ENCODE data around the gene OR10AD1. TPM values are rescaled to one million over a fixed set of nuclear protein-coding genes. Genes with fewer than 3 reads are reported as not detected.
"Not testable (repeated sequence)": the region's sequence is repeated elsewhere in the genome, so short reads cannot be mapped to it uniquely, and the experiment has no call there.

OR10AD1 gene
- total RNA-seq, 1 donor from 2014 or later: not detected

DNA sequence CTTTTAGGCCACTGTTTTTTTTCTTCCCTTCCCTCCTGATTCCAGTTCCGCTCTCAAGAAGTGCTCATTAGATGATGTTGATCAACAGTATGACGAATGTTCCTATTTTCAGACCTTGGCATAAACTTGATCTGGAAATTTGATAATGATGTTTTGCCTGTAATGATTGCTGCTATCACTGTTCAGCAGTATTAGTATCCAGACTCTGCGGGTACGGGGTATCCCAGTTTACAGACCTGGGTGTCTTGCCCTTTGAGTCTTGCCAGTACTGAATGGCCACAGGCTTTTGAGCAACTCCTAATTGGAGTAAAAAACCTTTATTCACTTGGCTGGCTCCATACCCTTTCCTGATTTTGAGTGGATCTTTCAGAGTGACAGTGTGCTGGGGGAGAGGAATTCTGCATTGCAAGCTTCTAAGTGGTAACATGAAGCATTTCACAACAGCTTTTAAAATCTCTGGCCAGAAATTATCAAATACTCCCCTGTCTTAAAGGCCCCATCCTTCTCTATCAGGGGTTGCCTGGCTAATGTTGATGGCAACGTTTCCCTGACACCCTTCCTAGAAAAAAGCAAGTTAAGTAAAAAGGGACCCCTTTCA lies 39.8 kb downstream of the OR10AD1 start:
- no peak for DNase-seq (ENCODE audit: low read depth)

DNA sequence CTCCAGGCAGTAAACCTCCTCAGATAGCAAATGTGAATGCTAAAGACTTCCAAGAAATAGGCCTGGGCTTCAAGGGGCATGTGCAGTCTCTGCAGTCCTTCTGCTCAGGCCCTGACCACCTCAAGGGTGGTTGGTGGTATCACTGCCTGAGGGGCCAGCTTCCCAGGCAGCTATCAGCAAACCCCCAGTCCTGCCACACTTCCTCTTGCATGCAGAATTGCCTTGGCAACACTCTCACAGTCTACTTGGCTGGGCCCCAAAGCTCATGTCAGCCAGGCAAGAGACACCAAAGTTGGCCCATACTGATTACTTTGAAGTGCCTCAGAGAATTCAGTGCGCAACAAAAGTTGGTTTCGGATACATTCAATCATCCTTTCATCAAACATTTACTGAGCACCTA lies 42.3 kb downstream of the OR10AD1 start:
- no peak for DNase-seq (ENCODE audit: low read depth)

DNA sequence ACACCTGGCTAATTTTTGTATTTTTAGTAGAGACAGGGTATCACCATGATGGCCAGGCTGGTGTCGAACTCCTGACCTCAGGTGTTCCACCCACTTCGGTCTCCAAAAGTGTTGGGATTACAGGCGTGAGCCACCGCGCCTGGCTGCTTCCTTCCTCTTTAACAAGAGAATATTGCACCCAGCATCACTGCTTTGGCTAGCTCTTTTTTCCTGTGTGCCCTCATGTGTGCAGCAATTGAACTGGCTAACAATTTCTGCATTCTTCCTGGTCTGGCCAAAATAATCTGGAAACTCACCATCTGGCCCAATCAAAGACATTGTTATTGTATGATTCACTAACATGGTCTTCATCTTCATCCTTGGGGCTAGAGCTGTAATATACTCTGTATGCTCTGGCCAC lies 43.0 kb downstream of the OR10AD1 start:
- DNase-seq (ENCODE audit: low read depth): no peak

DNA sequence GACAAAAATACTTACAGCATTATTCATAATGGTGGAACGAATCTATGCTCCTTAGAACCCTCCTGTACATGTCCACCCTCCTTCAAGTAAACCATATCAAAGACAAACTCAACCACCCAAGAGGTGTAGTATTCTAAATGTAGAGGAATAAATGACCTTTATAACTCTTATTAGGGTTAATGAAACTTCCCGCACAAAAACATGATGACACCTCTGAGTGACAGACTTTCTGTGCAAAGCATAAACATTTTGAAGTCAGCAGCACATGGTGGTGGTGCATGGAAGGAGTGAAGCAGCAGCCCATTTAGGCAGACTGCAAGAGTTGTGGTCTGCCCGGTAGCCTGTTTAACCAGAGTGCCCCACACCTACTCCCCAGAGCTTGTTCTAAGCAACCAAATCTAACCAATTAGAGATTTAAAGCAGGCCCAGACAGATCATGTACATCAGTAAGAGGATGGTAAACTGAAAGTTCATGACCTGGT lies 45.2 kb downstream of the OR10AD1 start:
- DNase-seq (ENCODE audit: low read depth): no peak

DNA sequence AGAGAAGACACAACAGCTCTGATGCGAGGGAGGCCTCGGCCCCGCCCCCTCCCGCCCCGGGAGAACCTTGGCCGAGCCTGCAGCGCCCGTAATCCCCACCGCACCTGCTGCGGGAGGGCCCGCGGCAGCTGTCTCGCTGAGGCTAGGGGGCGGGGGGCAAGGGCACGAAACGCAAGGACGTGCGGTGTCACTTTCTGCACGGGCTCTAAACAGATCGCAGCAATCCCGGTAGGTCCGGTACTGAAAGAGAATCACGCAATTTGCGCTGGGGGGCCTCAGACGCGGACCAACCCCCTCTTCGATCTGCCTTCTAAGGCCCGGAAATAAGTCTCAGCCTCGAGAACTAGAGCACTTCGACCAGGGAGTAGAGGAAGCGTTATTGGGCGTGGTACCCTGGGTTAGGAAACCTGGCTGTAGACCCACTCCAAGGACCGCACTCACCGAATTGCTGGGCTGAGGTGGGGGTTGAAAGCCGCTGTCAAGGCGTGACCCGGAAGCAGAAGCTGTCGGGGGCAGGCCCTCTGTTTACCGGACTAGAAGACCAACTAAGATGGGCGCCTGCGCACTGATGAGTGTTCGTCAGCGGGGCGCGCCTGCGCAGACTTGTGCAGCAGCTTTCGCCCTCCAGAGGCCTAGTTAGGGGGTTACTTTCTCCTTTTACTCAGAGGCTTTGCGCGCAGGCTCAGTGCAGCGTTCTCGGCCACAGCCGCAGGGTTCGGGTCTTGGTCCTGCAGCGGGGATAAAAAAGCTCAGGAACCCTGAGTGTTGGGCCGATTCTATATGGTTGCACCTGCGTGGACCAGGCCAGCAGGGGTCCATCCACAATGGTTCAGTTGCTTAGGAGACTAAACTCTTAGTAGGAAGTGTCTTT lies 45.8 kb downstream of the OR10AD1 start, which contains the start of gene ASB8:
TSS of gene ASB8 (minus strand) at position 498 of the 871 bp plus-strand sequence. CDS start 4,019 bp downstream, outside the sequence.
- DNase-seq (ENCODE audit: low read depth): peak; percentile 98

DNA sequence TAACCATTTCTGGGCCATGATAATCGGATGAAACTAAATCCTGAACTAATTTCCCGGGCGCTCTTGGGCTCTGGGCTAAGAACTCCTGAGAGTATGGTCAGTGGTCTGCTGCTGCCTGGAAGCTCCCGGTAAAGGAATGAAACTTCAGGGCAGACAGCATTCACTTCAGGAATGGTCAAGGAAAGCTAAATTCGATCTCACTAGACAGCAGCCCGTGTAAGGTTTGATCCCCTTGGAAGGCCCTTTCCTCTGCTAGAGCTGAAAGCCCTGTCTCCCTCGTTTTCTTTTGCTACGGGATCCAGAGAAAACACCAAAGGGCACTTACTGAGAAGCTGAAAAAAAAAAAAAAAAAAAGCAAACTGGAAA lies 46.5 kb downstream of the OR10AD1 start:
- no peak for DNase-seq (ENCODE audit: low read depth)

DNA sequence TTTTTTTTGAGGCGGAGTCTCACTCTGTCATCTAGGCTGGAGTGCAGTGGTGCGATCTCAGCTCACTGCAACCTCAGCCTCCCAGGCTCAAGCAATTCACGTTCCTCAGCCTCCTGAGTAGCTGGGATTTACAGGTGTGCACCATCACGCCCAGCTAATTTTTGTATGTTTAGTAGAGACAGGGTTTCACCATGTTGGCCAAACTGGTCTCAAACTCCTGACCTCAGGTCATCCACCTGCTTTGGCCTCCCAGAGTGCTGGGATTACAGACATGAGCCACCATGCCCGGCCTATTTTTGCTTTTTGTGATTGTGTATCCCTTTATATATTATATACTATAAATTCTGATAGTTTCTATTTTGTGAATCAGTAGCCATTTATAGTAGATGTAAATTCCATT lies 47.3 kb downstream of the OR10AD1 start:
- DNase-seq (ENCODE audit: low read depth): not testable (repeated sequence)

Other genes starting within 250 kb of the OR10AD1 start
- gene TMEM106C, start 239.7 kb downstream of the OR10AD1 start, total RNA-seq: 56.4 and 57.9 TPM in 2 replicates
- 0.51 and 0.78 TPM in 2 replicates for gene COL2A1, start 198.8 kb downstream of the OR10AD1 start, total RNA-seq
- gene SENP1, start 97.2 kb downstream of the OR10AD1 start, total RNA-seq: 10.9 and 14.0 TPM in 2 replicates
- gene PFKM, start 83.9 kb downstream of the OR10AD1 start, total RNA-seq: 134 and 137 TPM in 2 replicates
- gene ASB8, start 45.8 kb downstream of the OR10AD1 start, total RNA-seq: 41.5 and 44.8 TPM in 2 replicates
- gene CCDC184, start 19.6 kb downstream of the OR10AD1 start, total RNA-seq: 0.08 and 0.31 TPM in 2 replicates
- 8.9 and 10.6 TPM in 2 replicates for gene ZNF641, start 147.6 kb upstream of the OR10AD1 start, total RNA-seq